NOMO-1 (cell line): Measurements from ENCODE around the gene ELFN2.
A peak's percentile ranks its signal among the peaks of the same experiment; 100 is the strongest.

Experiments
- DNase-seq, 2 experiments: peaks; one replicate each; lab custom pipeline; 2025; ENCODE audit not compliant: unreplicated experiment in 2 of 2; lab: John Stamatoyannopoulos, UW

Gene ELFN2

GRCh38 chr22:37391702-37392101, 35.6 kb downstream of the ELFN2 start:
- DNase-seq, result no peak

GRCh38 chr22:37390075-37390474, 37.2 kb downstream of the ELFN2 start:
- DNase-seq, result no peak

GRCh38 chr22:37388538-37388937, 38.7 kb downstream of the ELFN2 start:
- DNase-seq, result no peak

GRCh38 chr22:37387793-37388192, 39.5 kb downstream of the ELFN2 start:
- no peak for DNase-seq

GRCh38 chr22:37386441-37386840, 40.8 kb downstream of the ELFN2 start:
- no peak for DNase-seq

GRCh38 chr22:37384691-37385090, 42.6 kb downstream of the ELFN2 start:
- DNase-seq, result no peak

GRCh38 chr22:37383341-37383740, 43.9 kb downstream of the ELFN2 start:
- no peak for DNase-seq

- no peak for DNase-seq
Observed at GRCh38 chr22:37381489-37381888, 45.8 kb downstream of the ELFN2 start.

- no peak for DNase-seq
Observed at GRCh38 chr22:37379722-37380121, 47.6 kb downstream of the ELFN2 start.

GRCh38 chr22:37379085-37379484, 48.2 kb downstream of the ELFN2 start:
- DNase-seq, result no peak

- DNase-seq, result no peak
Observed at GRCh38 chr22:37378642-37379058, 48.6 kb downstream of the ELFN2 start.

- no peak for DNase-seq
Observed at GRCh38 chr22:37377927-37378326, 49.4 kb downstream of the ELFN2 start.

GRCh38 chr22:37377138-37377537, 50.1 kb downstream of the ELFN2 start:
- DNase-seq, result no peak

- DNase-seq, result no peak
Observed at GRCh38 chr22:37376643-37377042, 50.6 kb downstream of the ELFN2 start.

- no peak for DNase-seq
Observed at GRCh38 chr22:37375801-37376200, 51.5 kb downstream of the ELFN2 start.

GRCh38 chr22:37374571-37374970, 52.7 kb downstream of the ELFN2 start:
- DNase-seq, result no peak

GRCh38 chr22:37373451-37373850, 53.8 kb downstream of the ELFN2 start:
- DNase-seq, result no peak

GRCh38 chr22:37371911-37372310, 55.4 kb downstream of the ELFN2 start:
- DNase-seq, result no peak

GRCh38 chr22:37371491-37371890, 55.8 kb downstream of the ELFN2 start:
- DNase-seq, result no peak

GRCh38 chr22:37370306-37370979, 56.8 kb downstream of the ELFN2 start:
- peak; percentile 16 to 45 for DNase-seq

- no peak for DNase-seq
Observed at GRCh38 chr22:37369483-37369882, 57.8 kb downstream of the ELFN2 start.

- no peak for DNase-seq
Observed at GRCh38 chr22:37368058-37368457, 59.2 kb downstream of the ELFN2 start.

- no peak for DNase-seq
Observed at GRCh38 chr22:37366601-37367000, 60.7 kb downstream of the ELFN2 start.
